Stimulated activated CD4-positive, alpha-beta T cell treated with anti-CD3 and anti-CD28 coated beads, TNF-alpha, amount 100 ng/mL, for 1 hour (primary cell): ENCODE results near the gene COPZ1.

ENCODE experiments used
- DNase-seq, 3 donors: peaks; one replicate each; pipeline ENCODE4 v3.0.0-alpha.2; 2020; ENCODE audit warnings: low read depth in 3 of 3, low spot score in 1 of 3

The COPZ1 gene

GRCh38 chr12:54376596-54376995 lies 51.7 kb downstream of the COPZ1 start:
- DNase-seq, result no peak

GRCh38 chr12:54377007-54377406 lies 52.1 kb downstream of the COPZ1 start:
- no peak for DNase-seq

DNA sequence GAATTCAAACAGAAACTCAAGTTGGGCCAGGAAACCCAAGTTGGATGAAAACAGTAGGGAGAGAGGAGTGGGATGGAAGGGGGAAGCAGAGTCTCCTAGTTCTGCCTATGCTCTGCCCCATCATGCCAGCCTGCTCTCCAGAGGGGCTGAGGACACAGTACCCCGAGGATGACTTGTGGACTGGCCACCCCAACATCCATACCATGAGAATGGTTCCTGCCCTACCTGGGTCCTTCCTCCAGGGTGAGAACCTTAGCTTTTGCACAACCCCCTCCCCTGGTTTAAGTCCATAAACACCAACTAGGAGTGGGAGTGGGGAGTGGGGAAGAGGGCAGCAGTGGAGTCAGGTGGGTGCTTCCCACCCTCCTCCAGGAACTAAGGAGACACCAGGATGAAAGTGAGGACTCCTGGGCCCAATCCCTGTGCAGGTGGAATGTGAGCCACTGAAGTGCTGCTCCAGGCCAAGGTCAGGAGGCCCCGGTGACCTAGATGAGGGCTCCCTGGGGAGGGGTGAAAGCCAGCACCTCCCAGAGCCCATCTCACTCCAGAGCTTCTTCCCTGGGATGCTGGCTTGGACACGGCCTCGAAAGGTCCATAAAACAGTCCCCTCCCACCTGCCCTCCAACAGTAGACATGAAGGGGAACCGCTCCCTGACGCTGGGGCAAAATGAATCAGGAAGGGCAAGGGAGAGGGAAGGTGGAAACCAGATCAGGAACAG lies 53.0 kb downstream of the COPZ1 start:
- no peak for DNase-seq

GRCh38 chr12:54378796-54379397 lies 54.0 kb downstream of the COPZ1 start:
- DNase-seq, result no peak

DNA sequence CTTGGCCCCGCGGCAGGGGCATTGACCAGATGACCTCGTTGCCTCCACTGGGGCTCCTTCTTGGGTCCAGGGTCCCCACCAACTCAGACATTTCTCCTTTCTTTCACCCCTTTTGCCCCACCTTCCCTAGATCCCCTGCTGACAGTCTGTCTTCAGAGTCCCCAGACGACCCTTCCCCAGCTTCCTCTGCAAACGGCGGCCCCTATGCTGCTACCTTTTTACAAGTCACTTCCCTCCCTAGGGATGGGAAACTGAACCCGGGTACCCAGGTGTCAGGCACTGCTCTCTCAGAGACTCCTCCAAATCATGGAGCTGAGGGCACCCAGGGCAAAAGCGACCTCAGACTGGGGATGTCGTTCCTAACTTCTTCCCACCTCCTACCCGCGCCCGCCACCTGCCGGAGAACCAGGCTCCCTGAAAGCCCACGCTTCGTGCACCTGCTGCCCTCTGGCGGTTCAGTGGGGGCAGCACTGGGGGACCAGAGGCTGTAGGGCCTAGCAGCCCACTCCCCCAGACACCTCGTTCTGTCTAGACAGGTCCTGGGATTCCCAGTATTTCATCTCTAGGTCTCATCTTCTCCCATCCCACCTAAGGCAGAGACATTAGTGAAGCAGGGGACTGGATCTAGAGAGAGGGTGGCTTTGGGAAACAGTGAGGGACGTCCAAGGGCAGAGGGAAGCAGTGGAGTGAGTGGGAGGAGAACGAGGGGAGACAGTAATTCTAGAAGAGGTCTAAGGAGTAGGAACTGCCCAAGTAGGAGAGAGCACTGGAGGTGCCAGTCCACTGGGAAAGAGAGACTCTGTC lies 54.7 kb downstream of the COPZ1 start:
- DNase-seq, result peak; percentile 65 to 87 (median 76)

DNA sequence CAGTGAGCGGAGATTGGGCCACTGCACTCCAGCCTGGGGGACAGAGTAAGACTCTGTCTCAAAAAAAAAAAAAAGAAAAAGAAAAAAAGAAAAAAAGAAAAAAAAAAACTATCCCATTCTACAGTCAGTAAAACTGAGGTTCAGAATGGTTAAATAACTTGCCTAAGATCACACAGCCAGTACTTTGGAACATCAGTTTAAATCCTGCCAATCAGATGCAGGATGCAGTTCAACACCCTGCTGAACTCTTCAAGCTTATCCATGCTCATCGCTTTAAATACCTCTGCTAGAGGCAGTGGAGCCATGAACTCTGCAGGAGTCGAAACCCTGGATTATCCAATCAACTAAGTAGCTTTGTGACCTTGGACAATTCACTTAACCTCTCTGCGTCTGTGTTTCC lies 56.2 kb downstream of the COPZ1 start:
- no peak for DNase-seq

DNA sequence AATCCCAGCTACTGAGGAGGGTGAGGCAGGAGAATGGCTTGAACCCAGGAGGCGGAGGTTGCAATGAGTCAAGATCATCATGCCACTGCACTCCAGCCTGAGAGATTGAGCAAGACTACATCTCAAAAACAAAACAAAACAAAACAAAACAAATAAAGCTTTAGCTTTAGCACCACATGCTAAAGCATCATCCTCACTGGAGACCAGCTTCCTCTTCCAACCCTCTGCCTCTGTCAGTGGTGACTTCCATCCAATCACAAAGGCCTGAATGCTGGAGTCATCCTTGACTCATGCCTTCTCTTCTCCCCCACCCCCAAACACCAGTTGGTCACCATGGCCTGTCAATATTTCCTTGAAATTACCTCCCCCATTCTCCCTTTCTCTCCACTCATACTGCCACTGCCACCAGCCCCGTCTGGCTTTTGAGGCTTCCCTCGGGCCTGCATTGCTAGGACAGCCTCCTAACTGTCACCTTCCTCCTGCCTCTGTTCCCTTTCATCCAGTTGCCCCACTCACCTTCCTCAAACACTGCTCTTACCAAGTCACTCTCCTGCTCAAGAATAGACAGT lies 58.2 kb downstream of the COPZ1 start:
- DNase-seq, result no peak

- no peak for DNase-seq
These were observed 59.7 kb downstream of the COPZ1 start, which contains the start of gene ZNF385A for GRCh38 chr12:54384591-54385041. TSS of gene ZNF385A (minus strand) at chr12:54384733. CDS start at chr12:54384514, 219 bp downstream.

- DNase-seq, result no peak
These were observed 60.5 kb downstream of the COPZ1 start for GRCh38 chr12:54385251-54385914.

DNA sequence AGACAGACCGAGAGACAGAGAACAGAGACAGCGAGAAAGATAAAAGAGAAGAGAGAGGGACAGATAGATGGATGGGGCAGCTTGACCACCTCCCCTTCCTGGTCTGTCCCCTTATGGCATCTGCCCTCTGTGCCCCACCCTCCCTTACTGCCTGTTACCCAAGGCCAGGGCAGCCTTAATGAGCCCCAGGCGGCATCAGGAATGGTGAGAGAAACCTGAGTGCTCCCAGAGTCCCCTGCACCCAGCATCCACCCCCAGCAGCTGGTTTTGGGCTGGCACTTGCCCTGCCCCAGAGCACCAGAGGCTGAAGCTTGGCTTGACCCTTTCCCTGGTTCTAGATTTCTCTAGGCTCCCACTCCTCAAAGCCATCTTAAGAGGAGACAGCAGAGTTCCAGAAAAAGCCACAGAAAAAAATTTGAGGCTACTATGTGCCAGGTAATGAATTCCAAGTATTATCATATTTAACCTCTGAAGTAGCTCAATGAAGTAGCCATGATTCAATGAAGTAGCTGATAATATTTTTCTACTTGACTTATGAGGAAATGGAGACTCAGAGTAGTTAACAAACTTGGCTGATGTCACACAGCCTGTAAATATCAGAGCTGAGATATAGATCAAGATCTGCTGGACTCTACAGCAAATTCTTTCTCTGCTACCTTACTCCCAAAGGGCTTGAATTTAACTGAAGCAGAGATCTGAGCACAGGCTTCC lies 61.6 kb downstream of the COPZ1 start:
- no peak for DNase-seq

DNA sequence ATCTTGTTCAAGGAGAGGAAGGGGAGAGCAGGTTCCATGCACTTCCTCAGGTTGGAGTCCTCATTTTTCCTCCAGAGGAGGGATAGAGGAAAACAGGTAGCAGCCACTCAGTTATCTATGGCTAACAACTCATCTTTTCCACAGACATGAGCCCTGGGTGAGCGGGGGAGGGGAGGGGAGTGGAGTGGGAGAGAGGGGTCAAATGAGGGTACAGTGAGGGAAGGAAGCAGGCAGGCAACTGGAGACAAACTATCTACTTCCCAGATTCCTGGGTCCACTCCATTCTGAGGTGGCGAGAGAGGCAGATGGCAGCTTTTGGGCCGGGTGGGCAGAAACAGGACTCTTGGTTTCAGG lies 62.2 kb downstream of the COPZ1 start:
- no peak for DNase-seq

GRCh38 chr12:54388237-54389133 lies 63.6 kb downstream of the COPZ1 start:
- no peak for DNase-seq

DNA sequence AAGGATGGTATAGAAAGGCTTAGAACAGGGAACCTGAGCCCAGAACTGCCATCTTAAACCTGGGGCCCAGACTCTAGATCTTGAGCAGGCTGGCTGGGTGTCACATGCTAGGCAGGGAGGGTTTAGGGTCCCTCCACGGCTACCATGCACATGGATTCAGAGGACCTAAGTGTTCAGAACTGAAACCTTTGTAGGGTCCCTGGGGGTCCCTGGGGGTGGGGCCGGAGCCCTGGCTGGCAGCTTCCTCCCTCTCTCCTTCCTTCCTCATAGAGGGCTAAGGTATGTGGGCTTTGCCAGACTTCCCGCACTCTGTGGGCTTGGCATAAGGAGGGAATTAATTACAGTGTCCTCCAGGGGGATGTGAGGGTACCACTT lies 64.2 kb downstream of the COPZ1 start:
- no peak for DNase-seq

GRCh38 chr12:54389607-54390175 lies 64.8 kb downstream of the COPZ1 start:
- no peak for DNase-seq

DNA sequence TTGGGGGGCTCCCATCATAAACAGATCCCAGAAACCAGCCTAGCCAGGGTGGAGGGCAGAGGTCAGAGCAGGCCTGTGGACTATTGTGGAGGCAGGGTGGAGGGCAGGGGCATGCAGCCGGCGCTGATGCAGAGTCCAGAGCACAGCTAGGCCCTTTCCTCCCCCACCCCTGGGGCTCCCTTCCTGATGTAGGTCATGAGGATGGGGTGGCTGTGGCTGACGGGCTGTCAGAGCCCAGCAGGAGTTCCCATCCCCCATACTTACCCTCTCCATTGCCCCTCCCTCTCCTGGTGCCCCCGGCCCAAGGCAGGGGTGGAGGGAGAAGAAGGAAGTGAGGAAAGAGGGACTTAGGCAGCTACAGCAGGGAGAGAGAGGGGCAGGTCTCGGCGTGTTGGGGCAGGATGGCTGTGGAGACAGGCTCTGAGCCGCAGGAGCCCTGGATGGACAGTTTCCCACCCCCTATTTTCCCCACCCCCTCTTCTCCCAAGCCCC lies 65.3 kb downstream of the COPZ1 start:
- DNase-seq, result no peak

GRCh38 chr12:54390668-54391551 lies 66.0 kb downstream of the COPZ1 start:
- DNase-seq, result peak in 2 of 3 donors; percentile 37 to 56

GRCh38 chr12:54392485-54393206 lies 67.7 kb downstream of the COPZ1 start:
- DNase-seq, result no peak
